Uterus (tissue), 4 donors: ENCODE results near the gene LRRC4B. TPM values are rescaled to one million over a fixed set of nuclear protein-coding genes. Genes with fewer than 3 reads are reported as not detected.

Experiments used
- DNase-seq, 2 donors: peaks; one replicate each; pipeline ENCODE4 v3.0.0-alpha.2; 2019 to 2020
- H3K27ac ChIP-seq, 2 donors: fragments of 200-600 bp; sonication (generic); 1 replicate in 1 of 2; 2 replicates in 1 of 2; pipeline ENCODE4 v1.5.1; 2016 to 2018
- H3K27me3 ChIP-seq, 2 donors: fragments of 200-600 bp; sonication (generic); one replicate each; pipeline ENCODE4 v1.5.1; 2018 to 2019; ENCODE audit warnings: control low read depth in 1 of 2
- H3K36me3 ChIP-seq, 2 donors: fragments of 200-600 bp; sonication (generic); one replicate each; pipeline ENCODE4 v1.5.1; 2019; ENCODE audit warnings: control low read depth in 1 of 2
- H3K4me1 ChIP-seq, 2 donors: fragments of 200-600 bp; sonication (generic); one replicate each; pipeline ENCODE4 v1.5.1; 2018 to 2019; ENCODE audit warnings: control low read depth in 1 of 2
- H3K4me3 ChIP-seq, 2 donors: fragments of 200-600 bp; sonication (generic); 1 replicate in 1 of 2; 2 replicates in 1 of 2; pipeline ENCODE4 v1.5.1; 2018 to 2019; ENCODE audit warnings: mild to moderate bottlenecking in 1 of 2
- H3K9me3 ChIP-seq, 2 donors: fragments of 200-600 bp; sonication (generic); one replicate each; pipeline ENCODE4 v1.5.1; 2019; ENCODE audit warnings: control low read depth in 1 of 2
- POLR2A ChIP-seq, 2 donors: fragments of 450-650 bp; IDR thresholded peaks; one replicate each; pipeline ENCODE4 v1.6.1; 2016; ENCODE audit warnings: antibody characterized with exemption in 2 of 2, mild to moderate bottlenecking in 1 of 2, moderate library complexity in 1 of 2
- intact Hi-C: fragments of 100-400 bp; cut with DNase I; formaldehyde crosslinking; loops from one replicate; pipeline ENCODE4 v1.15.1; 2023; ENCODE audit warnings: low total_unique reads
- total RNA-seq, 4 donors: library from RNA; depleted of rRNA in 3 of 4; stranded (reverse); fragments of >200 nt in 3 of 4; gene quantifications; one replicate each; pipeline versions ENCODE4 v1.1.0 to v1.2.4, GENCODE V29; 2014 to 2023
- TF ChIP-seq, protein P1 (sequence below), 4 experiments: fragments of 200-600 bp in 2 of 4; fragments of 450-650 bp in 2 of 4; sonication (generic) in 2 of 4; IDR thresholded peaks; one replicate each; pipeline ENCODE4 v1.5.1; 2016 to 2019; ENCODE audit warnings: antibody characterized with exemption in 4 of 4, mild to moderate bottlenecking in 2 of 4, moderate library complexity in 1 of 4
- donor health status: DM: yes; HTN: yes; CAD: no.

The LRRC4B gene
- total RNA-seq, 4 donors from 2014 or later: 2.4 to 38.0 (median 13.2) TPM

DNA sequence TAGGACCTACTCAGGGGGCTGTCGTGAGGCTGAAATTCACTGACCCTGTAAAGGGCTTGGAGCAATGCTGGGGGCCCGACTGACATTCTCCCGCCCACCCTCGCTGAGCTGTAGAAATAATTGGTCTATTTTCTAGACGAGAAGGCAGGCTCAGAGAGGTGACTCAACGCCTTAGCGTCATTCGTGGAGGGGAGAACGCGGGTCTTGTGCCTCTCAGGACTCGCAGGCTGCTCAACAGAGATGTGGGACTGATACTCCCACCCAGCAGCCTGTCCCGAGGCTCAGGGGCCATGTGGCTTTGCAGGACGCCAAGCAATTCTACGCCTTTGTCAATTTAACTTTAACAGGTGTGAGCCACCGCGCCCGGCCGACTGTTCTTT, 30.9 kb downstream of the LRRC4B start:
- H3K27ac ChIP-seq: no peak overlapping the region
- peaks cover 0 to 4% of the 10 kb centered on the region in 2 donors for H3K9me3 ChIP-seq
- no peaks in the 10 kb centered on the region for H3K27me3 ChIP-seq
- intact Hi-C loops: no loop called here
- H3K36me3 ChIP-seq: no peaks in the 10 kb centered on the region
- H3K4me3 ChIP-seq: no peak overlapping the region
- no peak for TF ChIP-seq POLR2A (IDR thresholded peaks at IDR 0.05)
- TF ChIP-seq, protein P1, sequence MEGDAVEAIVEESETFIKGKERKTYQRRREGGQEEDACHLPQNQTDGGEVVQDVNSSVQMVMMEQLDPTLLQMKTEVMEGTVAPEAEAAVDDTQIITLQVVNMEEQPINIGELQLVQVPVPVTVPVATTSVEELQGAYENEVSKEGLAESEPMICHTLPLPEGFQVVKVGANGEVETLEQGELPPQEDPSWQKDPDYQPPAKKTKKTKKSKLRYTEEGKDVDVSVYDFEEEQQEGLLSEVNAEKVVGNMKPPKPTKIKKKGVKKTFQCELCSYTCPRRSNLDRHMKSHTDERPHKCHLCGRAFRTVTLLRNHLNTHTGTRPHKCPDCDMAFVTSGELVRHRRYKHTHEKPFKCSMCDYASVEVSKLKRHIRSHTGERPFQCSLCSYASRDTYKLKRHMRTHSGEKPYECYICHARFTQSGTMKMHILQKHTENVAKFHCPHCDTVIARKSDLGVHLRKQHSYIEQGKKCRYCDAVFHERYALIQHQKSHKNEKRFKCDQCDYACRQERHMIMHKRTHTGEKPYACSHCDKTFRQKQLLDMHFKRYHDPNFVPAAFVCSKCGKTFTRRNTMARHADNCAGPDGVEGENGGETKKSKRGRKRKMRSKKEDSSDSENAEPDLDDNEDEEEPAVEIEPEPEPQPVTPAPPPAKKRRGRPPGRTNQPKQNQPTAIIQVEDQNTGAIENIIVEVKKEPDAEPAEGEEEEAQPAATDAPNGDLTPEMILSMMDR (IDR thresholded peaks at IDR 0.05): no peak
- no peak for DNase-seq
- no peaks in the 10 kb centered on the region for H3K4me1 ChIP-seq

DNA sequence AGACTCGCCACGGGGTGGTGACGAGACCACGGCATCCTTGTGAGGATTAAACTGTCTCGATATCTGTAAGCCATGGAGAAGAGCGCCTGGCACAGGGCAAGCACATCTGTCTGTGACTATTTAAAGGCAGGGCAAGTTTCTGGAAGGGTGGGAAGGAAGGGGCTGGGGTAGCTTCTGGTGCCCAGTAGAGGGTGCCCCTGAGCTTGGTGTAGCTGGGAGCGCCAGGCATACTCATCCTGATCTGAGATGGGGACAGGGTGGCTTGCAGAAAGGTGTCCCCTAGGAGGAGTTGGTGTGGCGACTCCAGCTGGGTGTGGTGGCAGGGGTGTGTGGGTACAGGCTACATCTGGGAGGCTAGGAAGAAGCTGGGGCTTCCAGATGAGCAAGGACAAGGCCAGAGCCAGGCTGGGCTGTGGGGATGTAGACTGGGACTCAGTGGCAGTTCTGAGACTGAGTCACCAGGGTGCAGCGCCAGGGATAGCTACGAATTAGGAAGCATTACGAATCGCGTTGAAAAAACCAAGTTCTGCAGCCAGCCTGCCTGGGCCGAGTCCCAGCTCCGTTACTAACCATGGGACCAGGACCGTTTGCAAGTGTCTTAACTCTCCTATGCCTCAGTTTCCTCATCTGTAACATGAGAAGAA, 31.5 kb downstream of the LRRC4B start:
- peaks cover 0 to 4% of the 10 kb centered on the region in 2 donors for H3K9me3 ChIP-seq
- H3K4me3 ChIP-seq: no peak overlapping the region
- no peaks in the 10 kb centered on the region for H3K36me3 ChIP-seq
- H3K27me3 ChIP-seq: no peaks in the 10 kb centered on the region
- H3K4me1 ChIP-seq: no peaks in the 10 kb centered on the region
- intact Hi-C loops: no loop called here
- no peak overlapping the region for H3K27ac ChIP-seq
- no peak for TF ChIP-seq POLR2A (IDR thresholded peaks at IDR 0.05)
- TF ChIP-seq, protein P1 (IDR thresholded peaks at IDR 0.05): no peak
- no peak for DNase-seq

DNA sequence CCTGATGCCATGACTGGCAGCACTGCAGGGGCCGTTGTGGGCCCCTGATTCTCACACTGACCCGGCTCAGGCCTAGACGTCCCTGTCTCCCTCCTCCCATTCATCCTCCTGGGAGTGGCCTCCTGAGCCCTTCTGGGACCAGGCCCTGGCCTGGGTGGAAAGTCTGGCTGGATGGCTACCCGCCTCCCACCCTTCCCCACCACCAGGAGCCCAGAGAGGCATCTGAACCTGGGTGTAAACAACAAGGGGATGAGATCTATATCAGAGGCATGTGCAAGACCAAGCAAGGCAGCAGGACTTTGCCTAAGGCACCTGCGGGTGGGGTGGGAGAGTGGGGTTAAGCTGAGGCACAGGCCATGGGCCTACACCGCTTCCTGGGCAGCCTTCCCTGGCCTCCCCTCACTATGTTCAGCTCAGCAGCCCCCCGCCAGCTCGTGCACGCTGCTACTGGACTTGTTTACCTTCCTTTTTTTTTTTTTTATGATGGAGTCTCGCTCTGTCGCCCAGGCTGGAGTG, 32.5 kb downstream of the LRRC4B start:
- no peak overlapping the region for H3K4me3 ChIP-seq
- no peak for TF ChIP-seq POLR2A (IDR thresholded peaks at IDR 0.05)
- TF ChIP-seq, protein P1 (IDR thresholded peaks at IDR 0.05): no peak
- no peaks in the 10 kb centered on the region for H3K4me1 ChIP-seq
- H3K27ac ChIP-seq: no peak overlapping the region
- intact Hi-C loops: no loop called here
- H3K9me3 ChIP-seq: peaks cover 0 to 4% of the 10 kb centered on the region in 2 donors
- H3K27me3 ChIP-seq: no peaks in the 10 kb centered on the region
- H3K36me3 ChIP-seq: no peaks in the 10 kb centered on the region
- no peak for DNase-seq

DNA sequence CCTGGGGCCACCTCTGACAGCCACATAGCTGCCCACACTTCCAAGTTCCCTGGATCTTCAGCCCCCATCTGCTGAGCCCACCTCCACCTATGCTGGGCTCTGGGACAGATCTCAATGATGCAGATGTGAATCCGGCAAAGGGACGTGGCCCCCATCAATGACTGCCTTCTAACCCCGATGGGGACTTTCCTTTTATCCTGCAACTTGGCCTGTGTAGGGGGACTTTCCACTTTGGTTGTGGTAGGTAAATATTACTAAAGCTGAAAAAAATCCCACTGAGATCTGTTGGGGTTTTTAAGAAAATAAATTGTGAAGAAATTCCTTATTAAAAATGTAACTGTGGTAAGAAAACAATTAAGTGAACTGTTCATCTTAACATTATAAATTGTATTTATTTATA, 33.8 kb downstream of the LRRC4B start:
- Histone ChIP-seq H3K27ac (no peak overlapping the region), H3K27me3 (no peaks in the 10 kb centered on the region), H3K4me1 (no peaks in the 10 kb centered on the region), H3K9me3 (peaks cover 0 to 4% of the 10 kb centered on the region in 2 donors), H3K36me3 (no peaks in the 10 kb centered on the region), H3K4me3 (no peak overlapping the region)
- DNase-seq: no peak
- intact Hi-C loops: no loop called here
- TF ChIP-seq, protein P1 (IDR thresholded peaks at IDR 0.05): no peak
- no peak for TF ChIP-seq POLR2A (IDR thresholded peaks at IDR 0.05)

DNA sequence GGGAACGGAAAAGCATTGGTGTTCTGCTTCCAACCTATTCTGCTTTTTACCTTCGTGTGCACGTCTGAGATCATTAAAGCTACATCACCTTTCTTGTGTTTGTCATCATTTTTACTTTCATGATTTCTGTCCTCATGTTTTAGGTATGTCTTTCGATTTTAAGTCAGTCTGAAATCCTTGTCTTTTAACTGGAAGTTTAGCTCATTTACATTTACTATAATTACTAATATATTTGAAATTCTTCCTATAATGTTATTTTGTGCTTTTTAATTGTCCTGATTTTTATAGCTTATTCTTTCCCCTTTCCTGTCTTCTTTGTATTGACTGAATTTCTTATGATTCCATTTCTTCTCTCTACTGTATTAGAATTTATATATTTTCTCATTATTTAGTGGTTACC, 35.3 kb downstream of the LRRC4B start:
- Histone ChIP-seq H3K4me3 (no peak overlapping the region), H3K27me3 (no peaks in the 10 kb centered on the region)

More for the DNA sequence above, 35.3 kb downstream of the LRRC4B start:
- Histone ChIP-seq H3K9me3 (peaks cover 0 to 4% of the 10 kb centered on the region in 2 donors), H3K4me1 (no peaks in the 10 kb centered on the region), H3K36me3 (no peaks in the 10 kb centered on the region), H3K27ac (no peak overlapping the region)
- intact Hi-C loops: no loop called here
- DNase-seq: no peak
- no peak for TF ChIP-seq POLR2A (IDR thresholded peaks at IDR 0.05)
- TF ChIP-seq, protein P1 (IDR thresholded peaks at IDR 0.05): no peak
